Stimulated activated CD8-positive, alpha-beta memory T cell treated with anti-CD3 and anti-CD28 coated beads, Interleukin-4, amount 100 ng/mL, for 48 hours (primary cell): ENCODE results near the gene RERE.
"Not testable (repeated sequence)": the region's sequence is repeated elsewhere in the genome, so short reads cannot be mapped to it uniquely, and the experiment has no call there.

Source experiments
- DNase-seq: peaks from one replicate; pipeline ENCODE4 v3.0.0-alpha.2; 2020

Gene RERE

GRCh38 chr1:8598783-8599182 is 218.7 kb downstream of the RERE start:
- no peak for DNase-seq

DNA sequence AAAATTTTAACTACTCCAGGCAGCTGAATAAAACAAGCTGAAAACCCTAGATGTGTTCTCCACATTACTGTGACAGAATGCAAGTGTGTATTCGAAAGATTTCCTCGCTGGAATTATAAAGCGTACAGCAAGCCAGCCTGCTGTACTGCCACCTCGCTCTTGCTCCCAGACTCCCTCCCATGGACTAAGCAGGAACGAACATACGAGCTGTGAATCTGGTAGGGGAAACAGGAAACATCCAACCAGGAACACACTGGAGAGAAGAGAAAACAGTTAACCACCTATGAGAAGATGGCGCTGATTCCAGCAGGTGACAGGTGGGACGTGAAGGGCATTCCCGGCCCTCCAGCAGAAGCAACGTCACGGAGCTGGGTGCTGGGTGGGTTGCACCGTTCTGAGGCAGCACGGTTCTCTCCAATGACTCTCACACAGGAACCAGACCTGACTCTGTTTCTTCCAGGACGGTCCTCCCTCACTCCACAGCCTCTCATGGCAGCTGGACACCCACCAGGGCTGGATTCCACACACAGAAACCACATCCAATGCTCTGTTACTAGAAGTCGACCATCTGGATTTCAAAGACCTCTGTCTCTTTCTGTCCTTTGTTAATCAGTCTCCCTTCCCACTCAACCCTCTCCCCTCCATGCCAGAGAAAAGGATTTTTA is 219.2 kb downstream of the RERE start:
- DNase-seq, result no peak

GRCh38 chr1:8597455-8597854 is 220.0 kb downstream of the RERE start:
- no peak for DNase-seq

- DNase-seq, result no peak
Observed at GRCh38 chr1:8595941-8596340, 221.5 kb downstream of the RERE start.

DNA sequence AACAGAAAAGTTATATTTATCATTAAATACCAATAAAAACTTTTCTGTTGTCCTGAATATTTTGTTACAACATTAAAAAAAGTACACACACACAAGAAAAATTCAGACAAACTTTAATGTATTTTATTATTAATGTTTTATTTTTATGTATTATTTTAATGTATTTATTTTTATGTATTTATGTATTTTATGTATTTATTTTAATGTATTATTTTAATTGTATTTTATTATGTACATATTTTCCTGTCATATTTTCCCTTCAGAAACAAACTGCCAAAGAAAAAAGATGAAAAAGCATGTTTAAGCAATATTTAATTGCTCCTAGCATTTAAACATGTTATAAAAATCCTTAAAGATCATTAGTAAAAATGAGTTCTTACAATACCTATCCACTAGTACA is 222.1 kb downstream of the RERE start:
- DNase-seq, result no peak

GRCh38 chr1:8593292-8593691 is 224.1 kb downstream of the RERE start:
- not testable (repeated sequence) for DNase-seq

DNA sequence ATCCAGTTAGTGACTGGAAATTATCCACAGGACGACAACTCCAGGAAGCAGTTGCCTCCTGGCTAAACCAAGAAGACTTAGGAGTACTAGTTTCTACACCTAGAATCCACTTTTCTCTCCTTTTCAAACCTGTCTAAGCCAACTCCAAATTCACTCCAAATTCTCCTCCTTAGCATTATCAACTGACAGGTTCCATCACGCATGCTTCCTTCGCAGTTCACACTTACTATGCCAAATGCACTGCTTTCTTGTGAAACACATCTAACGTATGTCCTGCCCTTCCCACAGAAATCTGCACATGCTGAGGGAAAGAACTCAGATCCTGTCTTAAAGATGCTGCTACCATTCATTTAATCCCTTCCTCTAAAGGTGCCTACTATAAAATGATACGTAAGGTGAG is 225.9 kb downstream of the RERE start:
- DNase-seq, result no peak

- DNase-seq, result no peak
Observed at GRCh38 chr1:8590721-8591351, 226.6 kb downstream of the RERE start.

DNA sequence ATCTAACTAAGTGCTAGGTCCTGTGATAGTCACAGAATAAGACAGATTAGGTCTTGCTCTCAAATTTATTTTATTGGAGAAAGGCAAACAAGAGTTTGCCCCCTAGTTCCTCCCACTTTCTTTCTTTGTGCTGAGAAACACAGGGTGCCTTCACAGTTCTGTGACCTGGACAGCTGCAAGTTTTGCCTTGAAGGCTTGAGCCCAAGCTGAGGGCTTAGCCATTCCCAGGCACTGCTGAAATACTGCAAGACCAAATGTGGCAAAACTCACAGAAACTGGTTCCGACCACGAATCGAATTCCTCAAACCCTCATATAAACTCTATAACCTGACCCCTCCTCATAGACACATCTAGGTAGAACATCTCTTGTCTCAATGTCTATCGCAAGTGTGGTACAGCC is 227.9 kb downstream of the RERE start:
- DNase-seq, result no peak

DNA sequence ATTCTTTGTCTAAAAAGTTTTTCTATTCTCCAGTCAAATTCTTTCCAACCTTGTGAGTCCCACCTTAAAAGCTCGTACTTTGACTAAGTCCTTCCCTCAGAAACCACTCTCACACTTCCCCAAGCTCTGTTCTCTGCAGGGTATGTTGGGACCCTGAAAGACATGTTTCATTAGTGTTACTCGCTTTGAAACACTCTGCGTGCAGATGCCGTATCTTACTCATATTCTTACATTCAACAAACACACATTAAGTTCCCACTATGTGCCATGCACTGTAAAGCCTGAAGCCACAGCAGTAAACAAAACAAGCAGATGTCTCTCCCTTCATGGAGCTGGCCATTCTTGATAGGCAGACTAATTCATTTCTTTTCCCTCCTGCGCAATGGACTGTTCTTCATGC is 229.7 kb downstream of the RERE start:
- no peak for DNase-seq

GRCh38 chr1:8586438-8586837 is 231.0 kb downstream of the RERE start:
- DNase-seq, result no peak

- DNase-seq, result no peak
Observed at GRCh38 chr1:8584316-8584715, 233.1 kb downstream of the RERE start.

DNA sequence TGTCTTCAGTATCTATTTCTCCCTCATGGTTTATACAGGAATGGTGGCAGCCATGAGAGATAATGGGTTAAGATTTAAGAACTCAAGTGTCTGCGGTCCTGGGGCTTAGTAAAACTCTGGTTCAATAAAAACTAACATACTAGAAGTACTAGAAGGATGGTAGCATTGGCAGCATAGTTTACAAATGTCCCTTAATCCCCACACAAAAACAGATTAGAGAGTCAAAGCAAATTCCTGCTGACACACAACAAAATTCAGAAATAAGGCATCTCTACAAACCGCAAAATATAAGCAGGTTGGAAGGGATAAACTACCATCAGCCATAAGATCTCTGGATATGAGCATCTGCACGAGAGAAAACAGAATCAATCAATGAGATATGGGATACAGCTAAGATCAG is 234.4 kb downstream of the RERE start:
- DNase-seq, result no peak

- no peak for DNase-seq
Observed at GRCh38 chr1:8580566-8580965, 236.9 kb downstream of the RERE start.

DNA sequence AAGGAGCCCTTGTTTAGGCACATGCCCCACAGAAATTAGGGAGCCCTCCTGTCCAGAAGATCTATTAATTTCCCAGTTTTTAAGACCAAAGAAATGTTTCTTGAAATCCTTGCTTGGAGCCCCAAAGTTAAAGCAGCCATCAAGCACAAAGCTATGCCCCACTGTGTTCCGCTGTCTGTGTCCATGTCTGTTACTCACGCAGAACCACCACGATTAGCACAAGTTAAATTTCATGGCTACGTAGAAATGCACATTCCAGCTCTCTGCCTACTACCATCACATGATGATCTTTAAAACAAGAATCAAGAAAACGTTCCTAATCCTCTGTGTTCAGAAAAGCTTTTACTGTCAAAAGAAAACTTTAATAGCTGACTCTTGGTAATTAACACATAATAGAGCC is 238.5 kb downstream of the RERE start:
- DNase-seq, result no peak

- DNase-seq, result no peak
Observed at GRCh38 chr1:8578132-8578877, 239.1 kb downstream of the RERE start.

- no peak for DNase-seq
Observed at GRCh38 chr1:8574985-8575384, 242.5 kb downstream of the RERE start.

DNA sequence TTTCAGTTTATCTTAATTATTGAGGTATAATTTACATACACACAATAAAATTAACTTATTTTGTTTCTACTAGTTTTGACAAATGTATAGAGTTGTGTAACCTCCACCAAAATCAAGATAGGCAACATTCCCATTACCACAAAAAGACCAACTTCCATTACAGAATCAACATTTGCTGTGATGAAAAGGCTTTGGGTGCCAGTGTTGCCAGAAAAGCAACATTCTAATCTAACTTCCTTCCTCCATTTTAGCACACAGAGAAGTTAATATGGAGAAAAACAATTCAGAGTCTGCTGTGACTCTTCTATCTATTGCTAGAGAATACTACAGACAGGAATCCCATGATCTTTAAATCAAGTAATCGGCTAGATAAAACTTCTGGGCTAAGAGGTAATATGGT is 245.3 kb downstream of the RERE start:
- DNase-seq, result no peak

DNA sequence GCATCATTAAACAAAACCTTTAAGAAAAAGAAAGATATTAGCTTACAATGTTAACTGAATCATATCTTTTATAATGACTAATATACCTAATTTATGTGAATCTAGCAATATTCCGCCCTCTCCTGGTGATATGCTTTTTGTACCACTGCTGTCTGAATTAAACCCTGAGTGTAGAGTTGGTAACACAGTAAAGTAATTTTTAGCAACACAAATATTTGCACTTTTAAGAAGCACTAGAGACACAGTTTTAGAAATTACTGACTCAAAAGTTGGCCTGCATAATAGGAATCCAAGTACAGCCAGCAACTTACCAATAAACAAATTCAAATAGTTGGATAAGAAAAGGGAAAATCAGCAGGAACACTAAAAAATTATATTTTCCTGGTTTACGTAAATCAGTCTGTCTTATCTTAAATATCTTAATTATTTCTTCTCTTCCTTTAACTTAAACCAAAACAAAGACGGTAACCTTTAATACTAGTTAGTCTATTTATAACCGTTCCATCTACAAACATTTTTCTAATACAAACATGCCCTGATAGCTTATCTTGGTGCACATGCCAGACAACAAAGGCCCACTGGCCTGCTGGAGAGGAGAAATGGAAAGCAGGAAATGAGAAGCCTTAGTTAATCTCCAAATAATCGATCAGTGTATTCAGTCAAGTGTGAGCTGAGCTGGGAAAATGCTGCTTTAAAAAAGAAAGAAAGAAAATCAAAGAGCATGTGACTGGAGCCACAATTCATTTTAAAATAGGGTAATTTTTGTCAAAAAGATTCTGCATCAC is 246.0 kb downstream of the RERE start:
- DNase-seq, result no peak

- DNase-seq, result no peak
Observed at GRCh38 chr1:8570465-8570864, 247.0 kb downstream of the RERE start.

- DNase-seq, result no peak
Observed at GRCh38 chr1:8569242-8569641, 248.2 kb downstream of the RERE start.

DNA sequence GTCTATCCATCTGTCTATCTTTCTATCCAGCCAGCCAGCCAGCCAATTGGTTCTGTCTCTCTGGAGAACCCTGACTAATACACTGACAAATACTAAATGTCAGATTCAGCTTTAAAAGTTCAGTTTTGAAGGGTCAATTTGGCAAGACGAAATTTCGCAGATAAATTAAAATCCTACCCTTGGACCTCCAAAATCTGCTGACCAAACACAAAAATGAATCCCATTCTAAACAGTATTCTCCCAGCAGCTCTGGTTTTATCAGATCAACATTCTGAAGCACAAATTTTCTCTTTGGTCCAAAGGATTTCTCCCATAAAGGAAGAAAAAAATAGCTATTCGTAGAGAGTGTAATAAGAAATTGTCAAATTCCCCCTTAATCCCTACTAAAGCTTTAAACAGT is 248.6 kb downstream of the RERE start:
- DNase-seq, result no peak

GRCh38 chr1:8567146-8567545 is 250.3 kb downstream of the RERE start:
- no peak for DNase-seq

GRCh38 chr1:8565802-8566201 is 251.6 kb downstream of the RERE start:
- no peak for DNase-seq
